Neural progenitor cell (in vitro differentiated cells): ENCODE measurements around the gene LMBR1. TPM values are rescaled to one million over a fixed set of nuclear protein-coding genes. Genes with fewer than 3 reads are reported as not detected.

Source experiments
- DNase-seq: peaks from one replicate; pipeline ENCODE4 v3.0.0-alpha.2; 2016; ENCODE audit warnings: low spot score
- H2AFZ ChIP-seq: fragments of 200-600 bp; sonication (generic); replicated peaks from 2 replicates; pipeline ENCODE4 v1.6.1; 2016; ENCODE audit warnings: antibody characterized with exemption
- H3F3A ChIP-seq: fragments of 200-600 bp; sonication (generic); 2 replicates; pipeline ENCODE4 v1.6.1; 2016; ENCODE audit warnings: antibody characterized with exemption, low read depth
- H3K27ac ChIP-seq: fragments of 200-600 bp; sonication (generic); 2 replicates; pipeline ENCODE4 v1.5.1; 2016; ENCODE audit warnings: mild to moderate bottlenecking
- H3K27me3 ChIP-seq: fragments of 200-600 bp; sonication (generic); 2 replicates; pipeline ENCODE4 v1.6.1; 2016; ENCODE audit warnings: mild to moderate bottlenecking, moderate library complexity
- H3K36me3 ChIP-seq: fragments of 200-600 bp; sonication (generic); 2 replicates; pipeline ENCODE4 v1.5.1; 2016
- H3K4me1 ChIP-seq: fragments of 200-600 bp; sonication (generic); 2 replicates; pipeline ENCODE4 v1.6.1; 2016; ENCODE audit warnings: mixed run types
- H3K4me2 ChIP-seq: fragments of 200-600 bp; sonication (generic); 2 replicates; pipeline ENCODE4 v1.6.1; 2016
- H3K4me3 ChIP-seq: fragments of 200-600 bp; sonication (generic); 2 replicates; pipeline ENCODE4 v1.5.1; 2016
- H3K79me2 ChIP-seq: fragments of 200-600 bp; sonication (generic); 2 replicates; pipeline ENCODE4 v1.6.1; 2016; ENCODE audit warnings: low read depth
- H3K9ac ChIP-seq: fragments of 200-600 bp; sonication (generic); 2 replicates; pipeline ENCODE4 v1.6.1; 2016
- H3K9me3 ChIP-seq: fragments of 200-600 bp; sonication (generic); 2 replicates; pipeline ENCODE4 v1.5.1; 2016; ENCODE audit warnings: low read depth
- H4K20me1 ChIP-seq: fragments of 200-600 bp; sonication (generic); 2 replicates; pipeline ENCODE4 v1.6.1; 2016; ENCODE audit warnings: low read depth
- H3K27ac Mint-ChIP-seq: 3 replicates; pipeline ENCODE4 v1.8.0; 2021; ENCODE audit warnings: mixed read lengths
- H3K27me3 Mint-ChIP-seq: 2 replicates; pipeline ENCODE4 v1.8.0; 2022; ENCODE audit warnings: low read depth, mild to moderate bottlenecking, inconsistent platforms, moderate library complexity, mixed read lengths; ENCODE audit not compliant: insufficient read depth
- H3K36me3 Mint-ChIP-seq: 3 replicates; pipeline ENCODE4 v1.8.0; 2021; ENCODE audit warnings: mixed read lengths
- H3K4me1 Mint-ChIP-seq: 3 replicates; pipeline ENCODE4 v1.8.0; 2021; ENCODE audit warnings: mixed read lengths
- H3K4me3 Mint-ChIP-seq: 3 replicates; pipeline ENCODE4 v1.8.0; 2021; ENCODE audit warnings: mild to moderate bottlenecking, moderate library complexity, mixed read lengths
- H3K9me3 Mint-ChIP-seq: 3 replicates; pipeline ENCODE4 v1.8.0; 2020; ENCODE audit warnings: mixed read lengths
- CTCF ChIP-seq: fragments of 200-600 bp; sonication (generic); IDR thresholded peaks from 2 replicates; pipeline ENCODE4 v1.5.1; 2017; ENCODE audit warnings: antibody characterized with exemption, mild to moderate bottlenecking
- EZH2 ChIP-seq: fragments of 200-600 bp; sonication (generic); IDR thresholded peaks from 2 replicates; pipeline ENCODE4 v1.6.1; 2017; ENCODE audit warnings: antibody characterized with exemption, mild to moderate bottlenecking, moderate library complexity
- EZH2phosphoT487 ChIP-seq: fragments of 200-600 bp; sonication (generic); IDR thresholded peaks from 2 replicates; pipeline ENCODE4 v1.6.1; 2017; ENCODE audit warnings: antibody characterized with exemption
- total RNA-seq: library from RNA; depleted of rRNA; stranded (reverse); fragments of >200 nt; gene quantifications from 2 replicates; pipeline ENCODE4 v1.2.3, GENCODE V29; 2015; ENCODE audit warnings: low replicate concordance

Gene LMBR1
- total RNA-seq, 1 donor from 2014 or later, result 58.1 TPM

- Histone ChIP-seq H3K36me3 (no peaks in the 10 kb centered on the region), H2AFZ (no peak overlapping the region), H3K27ac (peak overlapping the region; percentile 69), H3K27me3 (no peaks in the 10 kb centered on the region), H3K4me1 (peaks cover 33% of the 10 kb centered on the region), H3F3A (peaks cover 27% of the 10 kb centered on the region), H3K4me3 (no peak overlapping the region), H3K79me2 (no peaks in the 10 kb centered on the region), H3K4me2 (peak overlapping the region; percentile 66), H3K9me3 (no peaks in the 10 kb centered on the region), H4K20me1 (no peaks in the 10 kb centered on the region), H3K9ac (no peak overlapping the region)
- H3K4me3 Mint-ChIP-seq, result no peak overlapping the region
- H3K4me1 Mint-ChIP-seq, result peaks cover 2% of the 10 kb centered on the region
- peaks cover 1% of the 10 kb centered on the region for H3K36me3 Mint-ChIP-seq
- H3K9me3 Mint-ChIP-seq, result no peaks in the 10 kb centered on the region
- TF ChIP-seq CTCF (no peak), EZH2phosphoT487 (no peak), EZH2 (no peak)
- DNase-seq, result peak; percentile 3
- no peaks in the 10 kb centered on the region for H3K27me3 Mint-ChIP-seq
- no peak overlapping the region for H3K27ac Mint-ChIP-seq
Measured at GRCh38 chr7:156753229-156753560, 139.8 kb downstream of the LMBR1 start.

- peaks cover 33% of the 10 kb centered on the region for H3K4me1 ChIP-seq
- H3K27me3 ChIP-seq, result no peaks in the 10 kb centered on the region
- H3K9me3 ChIP-seq, result no peaks in the 10 kb centered on the region
- H2AFZ ChIP-seq, result no peak overlapping the region
- H3K4me3 ChIP-seq, result no peak overlapping the region
- peak overlapping the region; percentile 66 for H3K4me2 ChIP-seq
- no peaks in the 10 kb centered on the region for H3K36me3 ChIP-seq
- peaks cover 1% of the 10 kb centered on the region for H3K36me3 Mint-ChIP-seq
- H4K20me1 ChIP-seq, result no peaks in the 10 kb centered on the region
- H3K27me3 Mint-ChIP-seq, result no peaks in the 10 kb centered on the region
- peak; percentile 74 for DNase-seq
- no peaks in the 10 kb centered on the region for H3K9me3 Mint-ChIP-seq
- H3K4me3 Mint-ChIP-seq, result no peak overlapping the region
- no peak overlapping the region for H3K27ac Mint-ChIP-seq
- no peak for TF ChIP-seq EZH2
- TF ChIP-seq CTCF, result no peak
- TF ChIP-seq EZH2phosphoT487, result no peak
- peaks cover 2% of the 10 kb centered on the region for H3K4me1 Mint-ChIP-seq
- H3F3A ChIP-seq, result peaks cover 27% of the 10 kb centered on the region
- no peaks in the 10 kb centered on the region for H3K79me2 ChIP-seq
- H3K9ac ChIP-seq, result no peak overlapping the region
- H3K27ac ChIP-seq, result peak overlapping the region; percentile 69
Measured at GRCh38 chr7:156752367-156753228, 140.4 kb downstream of the LMBR1 start.

- no peaks in the 10 kb centered on the region for H3K27me3 Mint-ChIP-seq
Measured at GRCh38 chr7:156751319-156751718, 141.7 kb downstream of the LMBR1 start.

More at GRCh38 chr7:156751319-156751718, 141.7 kb downstream of the LMBR1 start:
- Histone ChIP-seq H3K4me1 (peaks cover 33% of the 10 kb centered on the region), H4K20me1 (no peaks in the 10 kb centered on the region), H3K27ac (no peak overlapping the region), H3K4me3 (no peak overlapping the region), H3K79me2 (no peaks in the 10 kb centered on the region), H3F3A (peaks cover 27% of the 10 kb centered on the region), H3K27me3 (no peaks in the 10 kb centered on the region), H3K9me3 (no peaks in the 10 kb centered on the region), H3K9ac (no peak overlapping the region), H2AFZ (no peak overlapping the region), H3K36me3 (no peaks in the 10 kb centered on the region), H3K4me2 (no peak overlapping the region)
- Mint-ChIP-seq H3K27ac (peak overlapping the region; percentile 23), H3K4me1 (peaks cover 2% of the 10 kb centered on the region), H3K4me3 (peak overlapping the region; percentile 16), H3K36me3 (peaks cover 1% of the 10 kb centered on the region), H3K9me3 (no peaks in the 10 kb centered on the region)
- TF ChIP-seq CTCF (no peak), EZH2 (no peak)
- no peak for DNase-seq
